ENCODE data around the gene WEE2.

Gene WEE2

DNA sequence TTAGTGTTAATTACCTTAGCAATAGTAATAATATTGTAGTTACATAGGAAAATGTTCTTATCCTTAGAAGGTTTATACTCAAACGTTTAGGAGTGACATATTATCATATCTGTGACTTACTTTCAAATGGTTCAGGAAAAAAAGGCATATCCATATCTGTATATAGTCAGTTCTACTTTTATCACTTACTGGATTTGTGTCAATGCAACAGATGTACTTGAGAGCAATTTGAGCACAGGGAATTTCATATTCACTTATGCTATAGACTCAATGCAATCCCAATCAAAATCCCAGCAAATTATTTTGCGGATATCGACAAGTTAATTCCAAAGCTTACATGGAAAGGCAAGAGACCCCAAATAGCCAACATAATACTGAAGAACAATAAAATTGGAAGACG lies 16.2 kb upstream of the WEE2 start:
- no peak for DNase-seq

DNA sequence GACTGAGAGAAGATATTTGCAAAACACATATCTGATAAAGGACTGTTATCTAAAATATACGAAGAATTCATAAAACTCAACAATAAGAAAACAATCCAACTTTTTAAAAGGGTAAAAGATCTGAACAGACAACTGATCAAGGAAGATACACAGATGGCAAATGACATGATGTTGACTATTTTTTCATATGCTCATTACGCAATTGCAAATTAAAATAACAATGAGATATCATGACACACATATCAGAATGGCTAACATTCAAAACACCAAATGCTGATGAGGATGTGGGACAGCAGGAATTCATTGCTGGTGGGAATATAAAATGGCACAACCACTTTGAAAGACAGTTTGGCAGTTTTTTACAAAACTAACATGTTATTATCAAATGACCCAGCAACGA lies 15.1 kb upstream of the WEE2 start:
- no peak for DNase-seq

DNA sequence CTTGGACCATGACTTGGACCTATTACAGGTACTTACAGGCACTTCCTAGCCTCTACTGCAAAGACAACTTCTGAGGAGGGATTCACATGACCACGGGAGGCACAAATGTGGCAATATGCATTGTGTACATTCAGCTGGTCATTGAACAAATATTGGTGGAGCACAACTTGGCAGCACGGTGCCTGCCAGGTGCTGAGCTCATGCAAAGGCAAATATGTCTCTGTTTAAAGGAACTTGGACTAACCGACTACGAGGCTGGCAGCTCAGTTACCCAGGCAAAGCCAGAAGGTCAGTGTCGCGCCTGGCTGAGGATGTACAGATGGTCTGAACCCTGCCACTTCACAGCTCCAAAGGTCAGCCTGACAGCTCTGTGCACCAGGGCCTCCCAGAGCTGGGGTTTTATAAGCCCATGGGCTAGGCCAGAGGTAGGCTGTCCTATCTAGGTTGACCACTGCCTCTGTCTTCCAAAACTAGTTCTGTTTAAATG lies 12.3 kb upstream of the WEE2 start:
- no peak for DNase-seq

DNA sequence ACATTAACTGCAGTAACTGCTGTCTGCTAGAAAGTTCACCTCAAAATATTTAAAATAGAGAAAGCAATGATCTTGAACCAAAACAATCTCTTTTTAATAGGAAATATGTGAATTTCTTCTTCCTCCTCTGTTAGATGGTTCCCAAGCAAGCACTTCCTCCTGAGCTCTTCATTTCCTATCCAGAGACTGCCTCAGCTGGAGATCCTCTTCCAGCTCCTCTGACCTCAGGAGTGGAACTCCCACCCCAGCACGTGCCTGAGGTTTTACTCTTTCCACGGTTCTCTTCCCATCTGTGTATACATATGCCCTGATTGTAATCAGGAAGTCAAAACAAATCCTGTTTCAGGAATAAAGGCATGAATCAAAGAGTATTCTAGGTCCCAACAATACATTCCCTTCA lies 11.8 kb upstream of the WEE2 start:
- no peak for DNase-seq

DNA sequence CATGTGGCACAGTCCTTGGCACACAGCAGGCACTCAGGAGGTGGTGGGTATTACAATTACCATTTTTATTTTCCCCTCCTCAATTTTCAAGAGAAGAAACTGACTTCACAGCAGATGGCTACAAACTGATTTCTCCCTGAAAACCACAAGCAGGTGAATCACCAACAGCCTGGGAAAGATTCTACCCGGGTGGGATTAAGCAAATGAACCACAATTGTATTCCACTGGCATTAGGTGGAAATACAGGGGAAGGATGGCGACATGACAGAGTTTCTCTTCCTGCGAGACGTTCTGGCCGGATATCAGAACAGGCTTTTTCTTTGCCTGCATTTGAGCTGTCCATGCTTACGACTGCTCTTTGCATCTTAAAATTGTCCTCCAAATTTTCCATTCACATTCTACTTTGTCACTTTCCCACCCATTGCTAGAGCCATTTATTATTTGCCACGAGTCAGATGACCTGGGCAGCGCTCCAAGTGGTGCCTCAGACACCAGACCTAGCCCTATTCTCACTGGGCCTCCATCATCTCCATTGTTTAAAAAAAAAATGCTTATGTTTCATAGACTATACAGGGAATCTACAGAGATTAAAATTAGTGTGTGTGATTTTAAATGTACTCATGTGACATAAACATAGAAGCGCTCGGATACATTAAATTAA lies 10.8 kb upstream of the WEE2 start:
- no peak for DNase-seq

DNA sequence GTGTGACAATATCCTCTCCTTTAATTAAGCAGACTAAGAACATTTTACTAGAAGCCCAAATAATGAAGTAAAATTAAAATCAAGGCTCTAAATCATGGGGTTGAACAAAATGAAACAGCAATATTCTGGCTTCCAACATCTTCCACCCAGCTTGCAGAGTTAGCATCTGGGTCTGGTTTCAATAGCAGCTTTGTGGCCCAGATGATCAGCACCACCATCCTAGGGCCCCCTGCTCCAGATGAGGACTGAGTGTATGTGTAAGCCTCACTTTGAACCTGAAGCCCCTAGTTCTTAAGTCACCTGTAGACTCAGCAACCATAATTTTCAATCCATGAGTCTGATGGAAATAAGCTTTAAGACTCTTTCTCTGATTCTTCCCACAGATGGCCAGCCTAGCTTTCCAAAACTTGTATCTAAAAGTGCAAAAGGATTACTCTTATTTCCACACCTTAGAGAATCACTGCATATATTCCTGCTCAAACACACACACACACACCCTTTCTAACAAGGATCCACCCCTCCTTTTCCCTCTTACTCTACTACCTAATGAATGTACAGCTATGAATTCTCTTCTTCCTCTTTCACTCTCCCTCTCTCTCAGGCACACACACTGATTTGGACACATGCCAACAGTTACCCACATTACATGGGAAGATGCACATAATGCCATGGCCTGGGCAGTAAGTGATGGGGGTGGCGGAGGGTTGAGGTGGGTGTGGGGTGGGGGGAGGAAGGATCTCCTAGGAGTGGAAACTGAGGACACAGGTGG lies 9.7 kb upstream of the WEE2 start:
- DNase-seq = no peak

DNA sequence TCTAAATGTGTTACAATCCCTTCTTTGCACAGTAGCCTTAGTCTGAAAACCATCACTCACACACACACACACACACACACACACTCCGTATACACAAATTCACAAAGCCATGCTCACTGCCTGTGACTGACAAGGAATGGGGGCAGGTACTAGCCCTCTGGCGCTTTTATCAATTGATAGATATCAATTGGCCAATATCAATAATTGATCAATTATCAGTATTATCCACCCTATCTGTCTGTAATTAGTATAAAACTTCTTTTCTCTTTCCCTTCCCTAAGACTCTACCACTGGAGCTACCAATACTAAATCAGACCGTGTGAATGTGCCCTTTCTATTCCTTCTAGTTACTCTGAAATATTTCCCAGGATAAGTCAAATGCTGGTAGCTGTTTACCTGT lies 8.3 kb upstream of the WEE2 start:
- no peak for DNase-seq

DNA sequence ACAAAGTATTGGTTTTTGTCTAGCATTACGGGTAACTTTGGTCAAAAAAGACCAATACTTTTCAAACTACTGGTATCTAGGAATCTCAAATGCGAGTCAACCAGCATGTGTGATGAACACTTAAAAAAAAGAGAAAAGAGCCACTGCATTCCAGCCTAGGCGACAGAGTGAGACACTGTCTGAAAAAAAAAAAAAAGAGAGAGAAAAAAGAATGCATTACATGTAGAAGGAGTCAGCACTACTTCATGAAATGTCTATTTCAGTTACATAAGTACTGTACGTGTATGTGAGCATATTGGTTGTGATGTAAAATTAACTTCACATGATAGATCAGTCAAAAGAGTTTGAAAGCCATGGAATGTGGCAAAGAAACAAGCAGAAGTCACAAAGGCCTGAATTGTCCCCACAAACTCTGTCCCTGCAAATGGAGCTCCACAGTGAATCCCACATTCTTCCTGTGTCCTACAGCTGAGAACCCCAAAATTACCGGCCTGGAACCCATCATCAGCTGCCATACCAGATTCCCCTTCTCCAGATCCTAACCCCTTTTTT lies 7.8 kb upstream of the WEE2 start:
- no peak for DNase-seq

DNA sequence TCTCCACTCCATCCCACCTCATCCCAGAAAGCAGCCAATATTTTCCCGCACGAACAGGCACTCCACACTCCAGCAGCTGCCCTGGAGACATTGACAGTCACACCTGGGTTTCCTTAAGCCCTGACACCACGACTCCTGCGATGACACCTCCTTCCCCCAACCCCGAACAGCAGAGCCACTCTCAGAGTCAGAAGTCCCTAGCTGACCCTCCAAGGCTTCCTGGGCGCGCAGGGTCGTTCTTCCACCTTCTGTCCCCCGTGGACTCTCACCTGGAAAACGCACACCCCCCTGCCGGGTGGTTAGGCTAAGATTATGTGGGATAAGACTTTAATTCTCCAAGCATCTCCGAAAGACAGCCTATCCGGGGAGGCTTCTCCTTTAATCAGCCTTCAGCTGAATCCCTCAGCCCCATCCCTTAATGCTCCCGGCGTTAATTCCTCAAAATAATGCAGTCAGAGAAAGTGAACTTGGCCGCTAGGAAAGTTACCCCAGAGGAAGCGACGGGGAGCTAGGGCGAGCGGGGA lies 7.2 kb upstream of the WEE2 start:
- peak; percentile 55 for DNase-seq

DNA sequence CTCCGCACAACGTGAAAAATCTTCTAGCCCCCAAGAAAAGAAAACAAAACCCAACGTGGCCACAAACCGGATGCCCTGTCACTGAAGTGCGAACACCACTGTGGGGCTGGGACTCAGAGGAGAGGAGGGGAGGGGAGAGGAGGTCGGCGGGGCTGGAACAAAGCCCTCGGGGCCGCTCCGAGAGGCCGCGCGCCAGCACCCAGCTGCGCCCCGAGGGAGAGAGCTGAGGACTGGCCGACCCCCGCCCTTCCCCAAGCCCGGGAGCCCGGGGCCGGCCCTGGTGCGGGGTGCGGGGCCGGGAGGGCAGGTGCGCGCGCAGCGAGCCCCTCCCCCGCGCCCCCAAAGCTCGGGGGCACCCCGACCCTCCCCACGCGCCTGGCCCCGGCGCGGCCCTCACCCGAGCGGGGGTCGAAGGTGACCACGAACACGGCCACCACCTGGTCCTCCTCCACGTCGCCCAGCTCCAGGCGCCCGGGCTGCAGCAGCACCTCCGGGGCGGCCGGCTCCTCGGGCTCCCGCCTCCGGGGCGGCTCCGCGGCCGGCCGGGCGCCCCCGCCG lies 6.6 kb upstream of the WEE2 start:
- DNase-seq = peak; percentile 56

DNA sequence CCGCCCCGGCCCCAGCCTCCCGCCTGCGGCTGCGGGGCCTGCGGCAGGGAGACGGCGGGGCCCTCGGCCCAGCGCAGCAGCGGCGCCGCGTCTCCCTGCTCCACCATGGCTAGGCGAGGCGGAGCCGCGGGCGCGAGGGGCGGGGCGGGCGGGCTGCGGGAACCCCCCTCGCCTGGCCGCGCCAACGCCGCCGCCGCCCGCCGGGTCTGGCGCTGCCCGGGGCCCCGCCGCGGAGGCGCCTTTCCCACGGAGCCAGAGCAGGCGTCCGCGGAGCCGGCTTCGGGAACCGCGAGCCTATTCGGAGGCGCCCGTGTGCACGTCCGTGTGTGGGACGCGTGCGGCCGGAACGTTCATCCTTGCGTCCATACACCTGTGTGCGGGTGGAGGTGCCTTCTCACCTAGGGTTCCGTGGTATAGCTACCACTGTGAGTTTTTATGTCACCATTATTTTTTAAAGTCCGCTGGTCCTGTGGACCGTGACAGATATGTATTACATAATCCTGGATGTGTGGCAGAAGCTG lies 6.0 kb upstream of the WEE2 start, which contains the start of gene DENND11:
Gene DENND11 (minus strand): TSS at position 120 of the 521 bp plus-strand sequence. CDS start 13 bp downstream, at position 107.
- peak; percentile 63 for DNase-seq

DNA sequence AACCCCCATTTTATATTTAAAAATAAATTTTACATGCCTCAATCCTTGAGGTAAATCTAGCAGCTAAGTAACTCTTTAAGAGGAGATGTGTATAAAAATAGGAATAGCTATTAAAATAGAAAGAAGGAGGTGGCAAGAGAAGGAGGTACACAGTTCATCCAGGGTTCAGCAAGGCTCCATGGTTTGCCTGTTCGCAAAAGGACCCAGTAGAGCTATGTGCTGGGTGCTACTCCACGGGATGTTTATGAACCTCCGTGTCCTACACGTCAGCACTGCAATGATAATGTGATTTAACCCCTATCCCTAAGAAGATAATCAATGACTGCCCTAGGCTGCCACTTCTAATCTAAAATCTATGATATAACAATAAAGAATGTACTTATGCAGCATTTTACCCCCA lies 5.3 kb upstream of the WEE2 start:
- no peak for DNase-seq

DNA sequence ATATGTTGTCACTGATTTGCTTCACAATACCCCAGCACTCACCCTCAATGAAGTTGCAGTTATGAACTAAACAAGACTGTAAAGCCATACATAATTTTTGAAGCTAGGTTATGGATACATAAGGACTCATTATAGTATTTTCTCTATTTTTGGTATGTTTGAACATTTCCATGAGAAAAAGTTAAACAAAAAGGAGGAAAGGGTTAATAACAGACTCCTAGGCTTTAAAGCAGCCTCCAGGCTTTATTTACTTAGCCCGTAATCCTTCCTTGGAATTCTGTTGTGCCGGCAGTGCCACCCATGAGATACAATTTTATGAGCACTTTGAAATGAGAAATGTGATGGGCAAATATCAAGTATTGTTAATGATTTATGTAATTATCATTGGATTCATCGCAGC lies 4.0 kb upstream of the WEE2 start:
- DNase-seq = no peak

DNA sequence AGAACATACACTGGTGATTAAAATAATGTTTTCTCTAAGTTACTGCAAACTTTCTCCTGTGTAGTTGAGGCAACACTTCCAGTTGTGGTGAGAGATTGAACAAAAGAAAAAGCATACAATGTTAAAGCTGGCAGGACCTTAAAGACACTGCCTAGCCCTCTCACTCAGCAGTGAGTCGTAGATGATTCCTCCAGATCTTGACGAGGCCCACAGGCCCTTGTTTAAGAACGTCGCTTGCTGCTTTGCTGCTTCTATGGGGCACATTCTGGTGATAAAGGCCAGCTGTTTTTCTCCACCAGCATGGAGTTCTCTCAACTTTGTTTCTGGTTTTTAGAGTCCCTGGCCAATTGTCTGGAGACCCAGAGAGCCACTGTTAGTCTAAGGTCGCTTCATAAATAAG lies 3.4 kb upstream of the WEE2 start:
- no peak for DNase-seq

DNA sequence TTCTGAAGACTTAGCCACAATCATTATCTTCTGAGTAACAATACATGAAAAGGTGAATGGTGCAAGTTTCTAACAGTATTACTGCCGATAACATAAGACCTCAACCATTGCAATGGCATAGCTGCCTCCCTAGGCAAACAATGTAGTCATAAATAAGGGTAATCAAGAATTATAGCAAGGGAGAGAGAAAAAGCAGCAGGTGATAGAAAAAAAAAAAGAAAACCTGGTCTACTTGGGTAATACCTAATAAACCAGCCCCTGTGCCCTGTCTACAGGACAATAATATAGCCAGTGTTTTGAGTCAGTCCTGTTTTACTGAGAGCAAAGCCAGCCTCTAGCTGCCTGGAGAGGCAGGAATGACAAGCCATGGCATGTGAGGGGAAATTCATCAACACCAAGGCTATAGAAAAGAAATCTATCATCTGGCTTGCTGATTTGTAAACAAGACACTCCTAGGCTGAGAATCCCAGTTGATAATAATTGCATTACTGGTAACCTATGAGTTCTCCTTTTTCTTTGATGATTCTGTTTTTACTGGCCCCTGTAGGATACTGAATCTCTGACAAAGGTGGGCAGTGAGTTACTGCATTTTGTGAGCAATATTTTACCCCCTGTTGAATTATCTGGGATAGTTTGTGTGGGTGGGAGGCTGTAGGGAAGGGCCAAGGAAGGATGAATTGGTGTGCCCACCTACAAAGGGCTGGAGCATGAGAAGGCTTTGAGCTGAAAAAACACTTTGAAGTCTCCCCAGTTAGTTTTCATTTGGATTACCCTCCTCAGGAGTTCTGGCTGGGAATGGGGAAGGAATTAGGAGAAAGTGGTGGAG lies 1.7 kb upstream of the WEE2 start:
- no peak for DNase-seq

DNA sequence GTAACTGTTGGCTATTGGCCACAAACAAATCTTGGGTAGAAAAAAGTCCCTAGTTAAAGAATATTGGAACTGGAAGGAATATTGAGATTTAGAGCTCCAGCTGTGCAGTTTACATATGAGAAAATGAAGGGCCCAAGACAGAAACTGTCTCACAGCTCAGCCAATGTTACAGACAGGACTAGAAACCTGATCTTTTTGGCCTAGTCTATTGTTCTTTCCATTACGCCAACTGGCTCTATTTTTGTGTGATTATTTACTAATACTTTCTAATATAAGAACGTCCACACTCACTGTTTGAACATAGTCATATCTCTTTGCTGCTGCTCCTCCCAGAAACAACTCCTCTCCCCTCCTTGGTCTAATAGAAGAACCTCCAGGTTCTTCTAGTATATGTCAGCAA lies 1.2 kb downstream of the WEE2 start:
- DNase-seq = no peak

DNA sequence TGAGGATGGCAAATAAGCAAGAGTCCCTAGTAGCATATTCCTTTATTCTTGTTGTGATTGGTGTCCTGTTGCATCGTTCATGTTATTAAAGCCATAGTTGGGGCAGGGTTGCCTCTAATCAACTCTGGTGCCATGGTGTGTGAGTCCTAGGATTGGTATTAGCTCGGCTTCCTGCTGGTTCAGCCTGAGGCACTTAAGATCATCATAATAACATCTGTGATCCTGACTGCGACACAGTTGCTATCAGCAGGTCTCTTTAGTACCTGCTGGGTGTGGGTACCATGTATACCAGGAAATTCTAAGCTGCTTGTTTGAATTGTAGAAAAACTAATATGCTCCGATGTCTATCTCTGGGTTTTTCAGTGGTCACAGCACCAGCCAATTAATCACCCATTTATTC lies 1.6 kb downstream of the WEE2 start:
- DNase-seq = no peak

DNA sequence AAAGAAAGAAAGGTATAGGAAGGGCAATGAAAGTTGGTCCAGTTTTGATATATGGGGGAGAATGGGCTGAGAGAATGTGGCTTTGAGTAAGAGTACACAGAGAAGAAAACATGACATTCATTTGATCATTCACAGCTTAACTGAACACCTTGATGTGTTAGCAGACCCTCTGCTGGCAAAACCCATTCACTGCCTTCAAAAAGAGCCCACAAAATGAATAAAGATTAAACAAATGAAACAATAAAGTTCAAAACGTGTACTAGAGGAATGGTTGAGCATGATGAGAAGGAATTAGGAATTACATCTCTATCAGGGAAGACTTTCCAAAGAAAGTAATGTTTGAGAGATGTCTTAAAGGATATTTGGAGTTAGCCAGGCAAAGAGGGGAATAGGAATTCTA lies 2.1 kb downstream of the WEE2 start:
- DNase-seq = no peak

DNA sequence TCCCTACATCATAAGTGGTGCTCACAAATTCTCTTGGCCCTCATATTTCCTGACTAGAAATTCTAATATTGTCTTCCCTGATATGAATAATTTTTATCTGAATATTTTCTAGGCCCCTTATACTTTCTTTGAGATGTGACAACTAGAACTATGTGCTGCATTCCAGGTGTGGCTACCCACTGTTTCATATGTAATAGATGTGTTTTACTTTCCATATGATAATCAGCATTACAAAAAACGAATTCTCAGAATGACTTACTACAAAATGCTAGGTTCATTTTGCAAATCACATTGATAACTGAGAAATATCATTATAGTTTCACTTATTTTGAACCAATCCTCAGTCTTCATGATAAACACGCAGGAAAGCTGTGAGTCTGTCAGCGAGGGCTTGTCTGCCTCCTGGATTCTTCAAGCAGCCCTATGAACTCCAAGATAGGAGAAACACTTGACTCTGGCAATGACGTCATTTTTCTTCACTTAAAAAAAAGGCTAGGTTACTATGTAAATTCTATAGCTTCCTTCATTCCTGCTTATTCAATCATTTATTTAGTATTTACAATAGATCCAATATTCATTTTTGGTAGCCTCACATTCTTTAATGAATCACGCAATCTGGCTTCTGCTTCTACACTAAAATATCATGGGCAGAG lies 4.6 kb downstream of the WEE2 start:
- DNase-seq = no peak

DNA sequence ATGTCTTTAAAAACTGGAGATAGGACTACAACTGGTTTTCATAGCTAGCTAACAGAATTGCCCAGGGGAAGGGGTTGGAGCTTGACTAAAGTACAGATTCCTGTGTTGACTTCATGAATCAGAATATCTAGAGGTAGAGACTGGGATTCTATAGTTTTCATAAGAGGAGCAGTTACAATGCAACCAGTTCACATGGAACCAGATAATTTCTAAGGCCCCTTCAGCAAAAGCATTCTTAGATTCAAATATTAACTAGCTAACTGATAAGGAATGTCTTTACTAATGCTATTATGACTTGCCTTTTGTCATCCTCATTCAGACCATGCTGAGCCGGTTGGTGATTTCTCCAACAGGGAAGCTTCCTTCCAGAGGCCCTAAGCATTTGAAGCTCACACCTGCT lies 5.7 kb downstream of the WEE2 start:
- DNase-seq = no peak

DNA sequence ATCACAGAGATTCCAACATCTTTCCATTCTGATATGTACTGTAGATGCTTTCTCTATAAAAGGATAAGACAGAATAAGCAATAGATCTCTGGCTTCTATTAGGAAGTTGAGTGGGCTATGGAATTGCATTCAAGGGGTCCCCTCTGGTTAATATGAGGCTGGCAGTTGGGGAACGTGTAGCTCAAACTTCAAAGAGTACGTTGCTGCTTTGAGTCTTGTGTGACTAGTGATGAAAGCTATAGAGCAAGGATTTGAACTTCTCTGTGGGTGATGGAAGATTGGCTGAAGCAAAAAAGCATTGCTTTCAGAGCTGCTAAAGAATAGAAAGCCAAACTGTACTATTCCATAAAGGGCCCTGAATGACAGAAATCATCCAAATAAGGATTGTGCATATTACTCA lies 6.4 kb downstream of the WEE2 start:
- no peak for DNase-seq

DNA sequence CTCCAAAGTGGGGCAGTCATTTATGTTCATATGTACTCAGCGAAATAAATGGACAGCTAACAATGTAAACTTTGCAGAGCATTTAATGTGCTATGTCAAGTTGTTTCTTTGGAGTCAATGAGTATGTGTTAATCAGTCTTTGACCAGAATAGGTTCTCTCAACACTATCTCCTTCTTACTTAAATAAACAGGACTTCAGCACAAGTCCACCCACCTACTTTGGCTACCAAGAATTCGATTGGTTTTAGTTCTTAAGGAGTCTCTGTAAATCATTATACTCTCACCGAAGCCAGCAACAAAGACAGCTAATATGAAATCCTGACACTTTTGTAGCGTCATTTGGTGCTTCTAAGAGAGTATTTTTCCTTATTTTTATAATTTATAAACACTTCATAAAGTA lies 6.9 kb downstream of the WEE2 start:
- no peak for DNase-seq

Data from right forelimb (tissue), 1 donor.